ENCODE data around the gene COMMD4. TPM values are rescaled to one million over a fixed set of nuclear protein-coding genes. Genes with fewer than 3 reads are reported as not detected.

Gene COMMD4
- total and polyA plus RNA-seq, 10 of the 15 experiments (the other 5 are each of a cell fraction or from before 2014, with no cell fraction given): 14.5 to 118 (median 75.3) TPM

DNA sequence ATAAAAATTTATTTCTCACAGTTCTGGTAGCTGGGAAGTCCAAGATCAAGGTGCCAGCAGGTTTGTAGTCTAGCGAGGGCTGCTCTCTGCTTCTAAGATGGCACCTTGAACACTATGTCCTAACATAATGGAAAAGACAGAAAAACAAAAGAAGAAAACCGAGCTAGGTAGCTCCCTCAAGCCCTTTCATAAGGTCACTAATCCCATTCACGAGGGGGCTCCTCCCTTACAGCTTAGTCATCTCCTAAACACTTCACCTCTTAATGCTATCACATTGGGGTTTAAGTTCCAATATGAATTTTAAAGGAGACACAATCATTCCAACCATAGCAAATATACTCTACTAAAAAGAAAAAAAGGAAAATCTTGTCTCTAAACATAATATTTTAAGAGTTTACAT lies 29.7 kb upstream of the COMMD4 start:
- no peak overlapping the region for H3K4me3 ChIP-seq
- SMC1A ChIA-PET (ENCODE audit: uncharacterized antibody, unreplicated experiment): interaction anchor here (0.5 to 1.1 kb wide), 2 partner anchors 277 to 581 kb away, joined by 3 read pairs; no protein-coding TSS in a partner anchor
- H3K4me1 ChIP-seq (ENCODE audit: control insufficient read depth, insufficient read depth, low read length): no peaks in the 10 kb centered on the region
- H3K27me3 ChIP-seq (replicated peaks in 1 of 2; ENCODE audit: control insufficient read depth in 2 of 2, insufficient read depth in 2 of 2, low read length in 1 of 2): no peaks in the 10 kb centered on the region
- H3K79me2 ChIP-seq (ENCODE audit: control insufficient read depth, insufficient read depth, low read length): no peaks in the 10 kb centered on the region
- BruUV-seq (replicated peaks): no TSS peak
- CTCF ChIA-PET: interaction anchor here (1.1 kb wide), 1 partner anchor 277 kb away, joined by 3 read pairs; no protein-coding TSS in a partner anchor
- intact Hi-C loops (cut with micrococcal nuclease; ENCODE audit: unreplicated experiment) (no loop called here), in situ Hi-C loops (cut with MboI) (loop anchor here (10.0 kb wide), 2 partner anchors 281 to 1241 kb away; partner anchors contain the start of gene PPCDC)
- H3K9me3 ChIP-seq (replicated peaks; ENCODE audit: control insufficient read depth, insufficient read depth, low read length): no peaks in the 10 kb centered on the region
- no peak overlapping the region for H3K4me2 ChIP-seq (ENCODE audit: control insufficient read depth, insufficient read depth)
- TF ChIP-seq, protein P1, sequence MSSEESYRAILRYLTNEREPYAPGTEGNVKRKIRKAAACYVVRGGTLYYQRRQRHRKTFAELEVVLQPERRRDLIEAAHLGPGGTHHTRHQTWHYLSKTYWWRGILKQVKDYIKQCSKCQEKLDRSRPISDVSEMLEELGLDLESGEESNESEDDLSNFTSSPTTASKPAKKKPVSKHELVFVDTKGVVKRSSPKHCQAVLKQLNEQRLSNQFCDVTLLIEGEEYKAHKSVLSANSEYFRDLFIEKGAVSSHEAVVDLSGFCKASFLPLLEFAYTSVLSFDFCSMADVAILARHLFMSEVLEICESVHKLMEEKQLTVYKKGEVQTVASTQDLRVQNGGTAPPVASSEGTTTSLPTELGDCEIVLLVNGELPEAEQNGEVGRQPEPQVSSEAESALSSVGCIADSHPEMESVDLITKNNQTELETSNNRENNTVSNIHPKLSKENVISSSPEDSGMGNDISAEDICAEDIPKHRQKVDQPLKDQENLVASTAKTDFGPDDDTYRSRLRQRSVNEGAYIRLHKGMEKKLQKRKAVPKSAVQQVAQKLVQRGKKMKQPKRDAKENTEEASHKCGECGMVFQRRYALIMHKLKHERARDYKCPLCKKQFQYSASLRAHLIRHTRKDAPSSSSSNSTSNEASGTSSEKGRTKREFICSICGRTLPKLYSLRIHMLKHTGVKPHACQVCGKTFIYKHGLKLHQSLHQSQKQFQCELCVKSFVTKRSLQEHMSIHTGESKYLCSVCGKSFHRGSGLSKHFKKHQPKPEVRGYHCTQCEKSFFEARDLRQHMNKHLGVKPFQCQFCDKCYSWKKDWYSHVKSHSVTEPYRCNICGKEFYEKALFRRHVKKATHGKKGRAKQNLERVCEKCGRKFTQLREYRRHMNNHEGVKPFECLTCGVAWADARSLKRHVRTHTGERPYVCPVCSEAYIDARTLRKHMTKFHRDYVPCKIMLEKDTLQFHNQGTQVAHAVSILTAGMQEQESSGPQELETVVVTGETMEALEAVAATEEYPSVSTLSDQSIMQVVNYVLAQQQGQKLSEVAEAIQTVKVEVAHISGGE (CRISPR knock-in tag; IDR thresholded peaks at IDR 0.05): no peak
- TF ChIP-seq ZZZ3 (IDR thresholded peaks at IDR 0.05; ENCODE audit: control insufficient read depth, insufficient read length, low read depth) (no peak), CBX3 (IDR thresholded peaks at IDR 0.05; ENCODE audit: borderline replicate concordance, low read depth) (no peak), PKNOX1 (IDR thresholded peaks at IDR 0.05) (no peak), GATAD2B (conservative IDR thresholded peaks at IDR 0.05; ENCODE audit: low read depth) (no peak), HDAC2 (IDR thresholded peaks at IDR 0.05) (no peak), RCOR1 (conservative IDR thresholded peaks at IDR 0.05; ENCODE audit: low read depth, low read length) (no peak), ATF3 (IDR thresholded peaks at IDR 0.05; ENCODE audit: borderline replicate concordance, extremely low read depth, low read depth, low read length) (no peak), HDGF (IDR thresholded peaks at IDR 0.05) (no peak), ZNF274 (IDR thresholded peaks at IDR 0.05; ENCODE audit: insufficient read depth, insufficient read length) (no peak), NR2C2 (IDR thresholded peaks at IDR 0.05; ENCODE audit: borderline replicate concordance, control insufficient read depth, insufficient read length, low read depth) (no peak), CHD2 (IDR thresholded peaks at IDR 0.05; ENCODE audit: borderline replicate concordance, low read depth, low read length) (no peak), E2F8 (IDR thresholded peaks at IDR 0.05; ENCODE audit: low read depth, partially characterized antibody) (no peak), PML (IDR thresholded peaks at IDR 0.05; ENCODE audit: low read length) (no peak), SREBF2 (IDR thresholded peaks at IDR 0.05; ENCODE audit: low read length) (no peak), RBBP5 (conservative IDR thresholded peaks at IDR 0.05) (no peak), POU2F2 (IDR thresholded peaks at IDR 0.05; ENCODE audit: borderline replicate concordance, low read depth, low read length) (no peak), MYB (IDR thresholded peaks at IDR 0.05; ENCODE audit: borderline replicate concordance, low read depth, low read length) (no peak)
- WGBS (ENCODE audit: insufficient coverage, insufficient replicate concordance, low lambda C conversion rate, missing lambda C conversion rate): 22% methylated on average over 3 of the region's 3 CpGs
- POLR2A ChIA-PET: no interaction called here
- no peak overlapping the region for H2AFZ ChIP-seq (ENCODE audit: control insufficient read depth, low read depth, low read length)
- H3K27ac ChIP-seq (ENCODE audit: control insufficient read depth, insufficient read depth): no peak overlapping the region
- FAIRE-seq (no peak), DNase-seq (ENCODE audit: low read depth, low spot score) (no peak), ATAC-seq (no peak)
- RAD21 ChIA-PET (ENCODE audit: unreplicated experiment): interaction anchor here (0.8 kb wide), 1 partner anchor 311 kb away, joined by 3 read pairs; the partner anchor contains the start of gene SCAMP5
- no peaks in the 10 kb centered on the region for H3K36me3 ChIP-seq (ENCODE audit: control insufficient read depth in 2 of 2, insufficient read depth in 2 of 2, low read length in 1 of 2)
- no peak overlapping the region for H3K9ac ChIP-seq (ENCODE audit: control insufficient read depth, insufficient read depth, low read length)
- no peaks in the 10 kb centered on the region for H4K20me1 ChIP-seq (ENCODE audit: control insufficient read depth, insufficient read depth)

Measured in GM12878 (cell line).